ENCODE data around the gene LPP. TPM values are rescaled to one million over a fixed set of nuclear protein-coding genes. Genes with fewer than 3 reads are reported as not detected.

LPP gene
- total RNA-seq, 4 donors from 2014 or later = 56.0 to 65.7 (median 58.1) TPM

DNA sequence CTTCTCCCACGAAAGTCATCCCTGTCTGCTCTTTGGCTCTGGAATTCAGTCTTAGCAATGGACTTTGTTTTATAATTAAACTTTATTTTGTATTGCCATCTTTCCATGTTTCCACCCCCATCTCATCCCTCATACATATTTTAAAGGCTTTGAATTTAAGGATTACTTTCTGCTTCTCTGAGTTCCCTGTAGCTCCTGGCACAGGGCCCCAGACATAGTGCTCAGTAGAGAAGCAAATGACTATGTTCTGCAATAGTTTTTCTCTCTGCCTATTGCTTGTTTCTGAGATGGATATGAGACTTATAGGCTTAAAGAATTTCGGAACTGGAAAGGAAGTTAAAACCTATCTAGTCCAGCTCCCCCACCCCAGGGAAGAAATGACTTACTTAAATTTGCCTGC is 197.0 kb downstream of the LPP start:
- intact Hi-C loops (cut with DNase I; ENCODE audit: low total_unique reads) = loop anchor here (5.0 kb wide), 1 partner anchor 596 kb away; no protein-coding TSS in a partner anchor
- Histone ChIP-seq H3K27me3 (no peaks in the 10 kb centered on the region), H3K4me1 (peaks cover 32 to 59% of the 10 kb centered on the region in 2 donors), H3K36me3 (no peaks in the 10 kb centered on the region), H3K9me3 (no peaks in the 10 kb centered on the region), H3K4me3 (no peak overlapping the region), H3K27ac (peak overlapping the region; percentile 80 to 91 (median 86))
- in situ Hi-C loops (cut with MboI; ENCODE audit: low sequenced_read_pairs in 4 of 4) = loop anchor here in 1 of 4 donors (10.0 kb wide), 1 partner anchor 594 kb away; no protein-coding TSS in a partner anchor
- TF ChIP-seq, protein P1, sequence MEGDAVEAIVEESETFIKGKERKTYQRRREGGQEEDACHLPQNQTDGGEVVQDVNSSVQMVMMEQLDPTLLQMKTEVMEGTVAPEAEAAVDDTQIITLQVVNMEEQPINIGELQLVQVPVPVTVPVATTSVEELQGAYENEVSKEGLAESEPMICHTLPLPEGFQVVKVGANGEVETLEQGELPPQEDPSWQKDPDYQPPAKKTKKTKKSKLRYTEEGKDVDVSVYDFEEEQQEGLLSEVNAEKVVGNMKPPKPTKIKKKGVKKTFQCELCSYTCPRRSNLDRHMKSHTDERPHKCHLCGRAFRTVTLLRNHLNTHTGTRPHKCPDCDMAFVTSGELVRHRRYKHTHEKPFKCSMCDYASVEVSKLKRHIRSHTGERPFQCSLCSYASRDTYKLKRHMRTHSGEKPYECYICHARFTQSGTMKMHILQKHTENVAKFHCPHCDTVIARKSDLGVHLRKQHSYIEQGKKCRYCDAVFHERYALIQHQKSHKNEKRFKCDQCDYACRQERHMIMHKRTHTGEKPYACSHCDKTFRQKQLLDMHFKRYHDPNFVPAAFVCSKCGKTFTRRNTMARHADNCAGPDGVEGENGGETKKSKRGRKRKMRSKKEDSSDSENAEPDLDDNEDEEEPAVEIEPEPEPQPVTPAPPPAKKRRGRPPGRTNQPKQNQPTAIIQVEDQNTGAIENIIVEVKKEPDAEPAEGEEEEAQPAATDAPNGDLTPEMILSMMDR (IDR thresholded peaks at IDR 0.05 in 4 of 5, conservative IDR thresholded peaks at IDR 0.05 in 1 of 5) = no peak
- TF ChIP-seq POLR2A (IDR thresholded peaks at IDR 0.05) = no peak
- DNase-seq (no peak), ATAC-seq (no peak)

DNA sequence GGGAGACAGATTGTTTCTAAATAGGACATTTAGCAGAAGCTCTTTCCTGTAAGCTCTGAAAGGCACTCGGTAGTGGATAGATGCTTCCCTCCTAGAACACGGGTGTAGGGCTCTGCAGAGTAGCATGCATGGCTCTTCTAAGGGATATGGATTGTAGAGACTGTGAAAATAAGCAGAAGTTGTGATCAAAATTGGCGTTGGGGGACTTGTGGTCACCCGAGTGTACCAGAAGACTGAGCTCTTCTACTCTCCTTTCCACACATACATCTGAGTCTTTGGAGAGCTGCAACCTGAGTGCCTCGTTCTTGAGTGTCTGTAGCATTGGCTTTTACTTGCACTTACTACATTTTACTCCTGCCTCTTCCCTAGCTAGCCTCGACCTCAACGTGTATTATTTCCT is 197.7 kb downstream of the LPP start:
- in situ Hi-C loops (cut with MboI; ENCODE audit: low sequenced_read_pairs in 4 of 4) = loop anchor here in 1 of 4 donors (10.0 kb wide), 1 partner anchor 593 kb away; no protein-coding TSS in a partner anchor
- Histone ChIP-seq H3K27me3 (no peaks in the 10 kb centered on the region), H3K4me1 (peaks cover 32 to 59% of the 10 kb centered on the region in 2 donors), H3K9me3 (no peaks in the 10 kb centered on the region), H3K36me3 (no peaks in the 10 kb centered on the region), H3K27ac (peak overlapping the region; percentile 80 to 91 (median 86)), H3K4me3 (peak overlapping the region in 1 of 4 donors; percentile 30)
- TF ChIP-seq POLR2A (IDR thresholded peaks at IDR 0.05) = no peak
- TF ChIP-seq, protein P1 (IDR thresholded peaks at IDR 0.05 in 4 of 5, conservative IDR thresholded peaks at IDR 0.05 in 1 of 5) = no peak
- DNase-seq = no peak
- peak; percentile 27 to 32 for ATAC-seq
- intact Hi-C loops (cut with DNase I; ENCODE audit: low total_unique reads) = loop anchor here (5.0 kb wide), 1 partner anchor 596 kb away; no protein-coding TSS in a partner anchor

DNA sequence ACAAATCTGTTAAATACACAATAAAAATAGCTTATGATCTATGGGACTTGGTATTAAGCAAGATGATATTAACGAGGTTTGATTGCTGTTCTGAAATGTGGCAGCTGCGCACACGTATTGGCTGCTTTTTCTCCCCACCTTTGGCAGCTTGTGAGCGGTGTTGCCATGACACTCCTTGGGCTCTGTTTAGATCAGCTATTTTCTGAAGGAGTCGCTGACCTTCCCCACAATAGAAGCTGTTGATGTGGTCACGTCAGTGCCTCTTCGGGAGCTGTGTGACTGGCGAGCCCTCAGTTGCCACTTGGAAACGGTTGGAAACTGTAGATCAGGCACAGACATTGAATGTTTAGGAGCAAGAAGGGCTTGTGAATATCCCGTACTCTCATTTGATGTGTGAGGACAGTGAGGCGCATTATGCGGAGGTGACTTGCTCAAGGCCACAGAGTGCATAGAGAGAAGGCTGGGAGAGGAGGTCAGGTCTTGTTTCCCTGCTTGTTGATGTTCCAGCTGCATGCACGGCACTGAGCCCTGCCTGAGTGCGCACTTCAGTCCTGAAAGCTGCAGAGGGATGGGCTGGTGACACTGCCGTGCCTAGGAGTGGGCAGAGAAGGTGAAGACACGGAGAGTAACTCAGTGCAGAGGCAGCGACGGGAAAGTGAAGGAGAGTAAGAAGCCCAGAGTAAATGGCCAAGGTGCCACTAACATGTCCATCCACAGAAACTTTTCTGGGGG is 198.4 kb downstream of the LPP start:
- Histone ChIP-seq H3K27me3 (no peaks in the 10 kb centered on the region), H3K9me3 (no peaks in the 10 kb centered on the region), H3K27ac (peak overlapping the region; percentile 80 to 91 (median 86)), H3K36me3 (no peaks in the 10 kb centered on the region), H3K4me3 (peak overlapping the region in 3 of 4 donors; percentile 7 to 41 (median 30)), H3K4me1 (peaks cover 35 to 55% of the 10 kb centered on the region in 2 donors)
- peak; percentile 17 to 61 for TF ChIP-seq POLR2A (IDR thresholded peaks at IDR 0.05)
- TF ChIP-seq, protein P1 (IDR thresholded peaks at IDR 0.05 in 4 of 5, conservative IDR thresholded peaks at IDR 0.05 in 1 of 5) = no peak
- DNase-seq (peak in 1 of 2 donors; percentile 50), ATAC-seq (peak; percentile 46 to 68)
- intact Hi-C loops (cut with DNase I; ENCODE audit: low total_unique reads) = loop anchor here (5.0 kb wide), 1 partner anchor 595 kb away; no protein-coding TSS in a partner anchor
- in situ Hi-C loops (cut with MboI; ENCODE audit: low sequenced_read_pairs in 4 of 4) = loop anchor here in 1 of 4 donors (10.0 kb wide), 1 partner anchor 592 kb away; no protein-coding TSS in a partner anchor

DNA sequence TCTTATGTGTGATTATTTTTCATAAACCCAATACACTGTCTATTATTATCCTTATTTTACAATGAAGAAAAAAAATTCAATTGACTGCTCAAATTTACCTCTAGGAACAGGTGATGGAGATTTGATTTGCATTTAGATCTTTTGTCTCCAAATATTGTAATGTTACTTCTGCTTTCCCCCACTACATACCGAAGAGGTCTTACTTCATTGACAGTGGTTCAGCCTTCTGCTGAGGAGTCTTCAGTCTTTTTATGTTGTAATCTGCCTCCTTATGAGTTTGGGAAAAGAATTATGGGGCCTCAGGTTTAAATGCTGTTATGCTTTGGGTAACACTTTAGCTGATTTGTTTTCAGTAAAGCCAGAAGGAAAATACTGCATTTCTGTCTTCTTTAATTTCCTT is 199.5 kb downstream of the LPP start:
- H3K27me3 ChIP-seq = no peaks in the 10 kb centered on the region
- H3K4me1 ChIP-seq = peaks cover 34 to 52% of the 10 kb centered on the region in 2 donors
- DNase-seq = no peak
- H3K9me3 ChIP-seq = no peaks in the 10 kb centered on the region
- intact Hi-C loops (cut with DNase I; ENCODE audit: low total_unique reads) (loop anchor here (5.0 kb wide), 1 partner anchor 594 kb away; no protein-coding TSS in a partner anchor), in situ Hi-C loops (cut with MboI; ENCODE audit: low sequenced_read_pairs in 4 of 4) (loop anchor here in 1 of 4 donors (10.0 kb wide), 1 partner anchor 591 kb away; no protein-coding TSS in a partner anchor)
- H3K36me3 ChIP-seq = no peaks in the 10 kb centered on the region
- no peak for ATAC-seq
- peak overlapping the region; percentile 80 to 91 (median 86) for H3K27ac ChIP-seq
- TF ChIP-seq POLR2A (IDR thresholded peaks at IDR 0.05) = no peak
- TF ChIP-seq, protein P1 (IDR thresholded peaks at IDR 0.05 in 4 of 5, conservative IDR thresholded peaks at IDR 0.05 in 1 of 5) = no peak
- peak overlapping the region in 2 of 4 donors; percentile 30 to 41 for H3K4me3 ChIP-seq

Measured in gastrocnemius medialis (tissue), 4 donors.